Neural crest cell (in vitro differentiated cells): Measurements from ENCODE around the gene FAR1. TPM values are rescaled to one million over a fixed set of nuclear protein-coding genes. Genes with fewer than 3 reads are reported as not detected.

Experiments
- DNase-seq: peaks from one replicate; pipeline ENCODE4 v3.0.0; 2021; ENCODE audit warnings: low read depth, mixed read lengths, low spot score
- H3K27ac Mint-ChIP-seq: one replicate; pipeline ENCODE4 v1.8.0; 2021; ENCODE audit warnings: mild to moderate bottlenecking, mixed read lengths; ENCODE audit not compliant: unreplicated experiment
- H3K27me3 Mint-ChIP-seq: 2 replicates; pipeline ENCODE4 v1.8.0; 2021; ENCODE audit warnings: low read depth, mild to moderate bottlenecking, mixed read lengths
- H3K36me3 Mint-ChIP-seq: 2 replicates; pipeline ENCODE4 v1.8.0; 2021; ENCODE audit warnings: low read depth, mild to moderate bottlenecking, mixed read lengths
- H3K4me1 Mint-ChIP-seq: 2 replicates; pipeline ENCODE4 v1.8.0; 2021; ENCODE audit warnings: mixed read lengths
- H3K4me3 Mint-ChIP-seq: one replicate; pipeline ENCODE4 v1.8.0; 2021; ENCODE audit warnings: mild to moderate bottlenecking, mixed read lengths
- H3K9me3 Mint-ChIP-seq: 2 replicates; pipeline ENCODE4 v1.8.0; 2021; ENCODE audit warnings: mixed read lengths
- total RNA-seq: library from RNA; stranded (reverse); gene quantifications from 2 replicates; pipeline ENCODE4 v1.2.1, GENCODE V29; 2021
- TF ChIP-seq, protein P1 (sequence below): fragments of 200-600 bp; sonication (generic); conservative IDR thresholded peaks from 2 replicates; pipeline ENCODE4 v1.5.0; 2021; ENCODE audit warnings: antibody characterized with exemption, mild to moderate bottlenecking

The FAR1 gene
- total RNA-seq, 1 donor from 2014 or later, result 60.8 TPM

DNA sequence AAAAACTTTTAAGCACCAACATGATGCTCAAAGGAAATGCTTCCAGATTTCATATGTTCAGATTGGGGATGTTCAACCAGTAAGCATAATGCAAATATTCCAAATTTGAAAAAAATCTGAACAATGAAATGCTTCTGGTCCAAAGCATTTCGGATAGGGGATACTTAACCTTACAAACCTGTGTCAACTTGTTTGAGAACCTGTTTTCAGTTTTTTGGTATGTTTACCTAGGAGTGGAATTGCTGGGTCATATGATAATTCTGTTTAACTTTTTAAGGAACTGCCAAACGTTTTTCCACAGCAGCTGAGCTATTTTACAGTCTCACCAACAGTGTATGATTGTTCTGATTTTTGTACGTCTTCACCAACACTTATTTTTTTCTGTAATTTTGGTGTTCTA is 23.7 kb downstream of the FAR1 start:
- Mint-ChIP-seq H3K4me3 (no peak overlapping the region), H3K4me1 (peaks cover 9% of the 10 kb centered on the region), H3K27me3 (no peaks in the 10 kb centered on the region), H3K36me3 (peaks cover 17% of the 10 kb centered on the region), H3K9me3 (peaks cover 8% of the 10 kb centered on the region), H3K27ac (no peak overlapping the region)
- no peak for DNase-seq
- TF ChIP-seq, protein P1, sequence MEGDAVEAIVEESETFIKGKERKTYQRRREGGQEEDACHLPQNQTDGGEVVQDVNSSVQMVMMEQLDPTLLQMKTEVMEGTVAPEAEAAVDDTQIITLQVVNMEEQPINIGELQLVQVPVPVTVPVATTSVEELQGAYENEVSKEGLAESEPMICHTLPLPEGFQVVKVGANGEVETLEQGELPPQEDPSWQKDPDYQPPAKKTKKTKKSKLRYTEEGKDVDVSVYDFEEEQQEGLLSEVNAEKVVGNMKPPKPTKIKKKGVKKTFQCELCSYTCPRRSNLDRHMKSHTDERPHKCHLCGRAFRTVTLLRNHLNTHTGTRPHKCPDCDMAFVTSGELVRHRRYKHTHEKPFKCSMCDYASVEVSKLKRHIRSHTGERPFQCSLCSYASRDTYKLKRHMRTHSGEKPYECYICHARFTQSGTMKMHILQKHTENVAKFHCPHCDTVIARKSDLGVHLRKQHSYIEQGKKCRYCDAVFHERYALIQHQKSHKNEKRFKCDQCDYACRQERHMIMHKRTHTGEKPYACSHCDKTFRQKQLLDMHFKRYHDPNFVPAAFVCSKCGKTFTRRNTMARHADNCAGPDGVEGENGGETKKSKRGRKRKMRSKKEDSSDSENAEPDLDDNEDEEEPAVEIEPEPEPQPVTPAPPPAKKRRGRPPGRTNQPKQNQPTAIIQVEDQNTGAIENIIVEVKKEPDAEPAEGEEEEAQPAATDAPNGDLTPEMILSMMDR, result no peak

DNA sequence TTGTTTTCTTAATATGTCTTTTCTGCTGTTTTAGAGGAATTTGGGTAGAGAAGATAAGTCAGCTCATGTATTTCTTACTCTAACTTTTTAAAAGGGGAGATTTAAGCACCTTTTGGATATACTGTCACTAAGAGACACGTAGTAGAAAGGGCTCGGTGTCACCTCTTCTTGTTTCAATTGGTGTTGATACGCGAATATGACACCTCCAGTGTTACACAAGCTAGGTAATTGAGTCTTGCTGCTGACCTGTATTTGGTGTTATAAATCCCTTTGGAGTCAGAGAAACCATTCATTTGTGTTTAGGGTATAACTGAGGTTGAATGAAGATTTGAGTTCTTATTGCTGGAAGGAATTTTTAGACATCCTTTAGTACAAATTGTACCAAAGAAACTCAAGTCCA is 25.6 kb downstream of the FAR1 start:
- TF ChIP-seq, protein P1, result no peak
- Mint-ChIP-seq H3K9me3 (peaks cover 8% of the 10 kb centered on the region), H3K27ac (no peak overlapping the region), H3K4me3 (no peak overlapping the region), H3K4me1 (peaks cover 9% of the 10 kb centered on the region), H3K27me3 (no peaks in the 10 kb centered on the region), H3K36me3 (peaks cover 17% of the 10 kb centered on the region)
- DNase-seq, result no peak

DNA sequence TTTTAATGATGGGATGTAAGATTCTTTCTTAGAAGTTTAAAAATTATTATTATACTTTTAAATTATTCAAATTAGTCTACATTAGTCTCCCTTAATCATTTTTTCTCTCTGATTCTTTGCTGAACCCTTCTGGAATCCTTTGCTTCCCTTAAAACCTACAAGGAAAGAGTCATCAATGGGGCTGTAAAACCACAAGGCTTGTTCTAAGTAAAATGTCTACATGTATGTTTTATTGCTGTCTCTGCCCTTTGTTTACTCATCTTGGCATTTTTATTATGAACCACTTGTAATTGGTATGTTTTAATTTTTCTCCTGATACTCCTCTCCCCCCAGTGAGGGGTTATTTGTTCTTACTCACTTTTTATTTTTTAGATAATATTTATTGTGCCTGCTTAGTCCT is 27.4 kb downstream of the FAR1 start:
- TF ChIP-seq, protein P1, result no peak
- Mint-ChIP-seq H3K27me3 (no peaks in the 10 kb centered on the region), H3K9me3 (no peaks in the 10 kb centered on the region)

DNA sequence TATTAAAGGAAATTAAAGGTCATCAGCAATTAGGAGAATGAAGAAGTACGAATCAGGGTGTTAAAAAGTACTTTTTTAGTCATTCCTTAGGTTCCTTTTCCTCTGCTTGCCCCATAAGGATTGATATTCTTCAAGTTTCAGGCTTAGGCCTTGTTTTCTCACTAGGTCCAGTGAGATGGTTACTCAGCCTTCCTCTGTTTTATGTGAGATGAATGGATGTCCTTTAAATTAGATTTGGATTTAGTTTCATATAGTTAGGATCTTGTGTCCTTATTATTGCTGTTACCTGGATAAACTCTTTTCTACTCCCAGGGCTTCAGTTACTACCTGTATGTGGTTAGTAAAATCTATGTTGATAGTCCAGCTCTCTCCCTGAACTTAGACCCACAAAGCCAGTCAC is 29.2 kb downstream of the FAR1 start:
- no peaks in the 10 kb centered on the region for H3K27me3 Mint-ChIP-seq
- peaks cover 9% of the 10 kb centered on the region for H3K4me1 Mint-ChIP-seq

More for the DNA sequence above, 27.4 kb downstream of the FAR1 start:
- Mint-ChIP-seq H3K4me3 (no peak overlapping the region), H3K36me3 (peaks cover 6% of the 10 kb centered on the region), H3K4me1 (peaks cover 9% of the 10 kb centered on the region), H3K27ac (no peak overlapping the region)
- DNase-seq, result no peak

DNA sequence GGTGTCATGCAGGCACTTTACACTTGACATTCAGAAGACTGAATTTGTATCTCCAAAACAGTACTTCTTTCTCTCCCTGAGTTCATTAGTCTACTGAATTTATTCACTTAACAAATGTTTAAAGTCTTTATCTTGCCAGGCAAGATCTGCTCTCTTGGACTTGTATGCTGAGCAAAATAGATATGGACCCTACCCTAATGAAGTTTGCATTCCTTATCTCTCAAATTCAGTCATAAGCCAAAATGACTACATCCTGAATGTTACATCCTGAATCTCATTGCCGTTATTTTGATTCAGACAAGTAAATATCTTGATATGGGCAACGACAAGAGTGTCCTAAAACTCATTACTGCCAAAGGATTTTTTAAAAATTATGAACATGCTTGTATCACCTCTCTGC is 29.7 kb downstream of the FAR1 start:
- Mint-ChIP-seq H3K9me3 (no peaks in the 10 kb centered on the region), H3K27me3 (no peaks in the 10 kb centered on the region), H3K36me3 (peaks cover 9% of the 10 kb centered on the region), H3K4me3 (no peak overlapping the region), H3K4me1 (peaks cover 4% of the 10 kb centered on the region), H3K27ac (no peak overlapping the region)
- TF ChIP-seq, protein P1, result no peak
- DNase-seq, result no peak

More for the DNA sequence above, 29.2 kb downstream of the FAR1 start:
- no peak for DNase-seq
- Mint-ChIP-seq H3K4me3 (no peak overlapping the region), H3K9me3 (no peaks in the 10 kb centered on the region), H3K27ac (no peak overlapping the region), H3K36me3 (peaks cover 7% of the 10 kb centered on the region)
- TF ChIP-seq, protein P1, result no peak

DNA sequence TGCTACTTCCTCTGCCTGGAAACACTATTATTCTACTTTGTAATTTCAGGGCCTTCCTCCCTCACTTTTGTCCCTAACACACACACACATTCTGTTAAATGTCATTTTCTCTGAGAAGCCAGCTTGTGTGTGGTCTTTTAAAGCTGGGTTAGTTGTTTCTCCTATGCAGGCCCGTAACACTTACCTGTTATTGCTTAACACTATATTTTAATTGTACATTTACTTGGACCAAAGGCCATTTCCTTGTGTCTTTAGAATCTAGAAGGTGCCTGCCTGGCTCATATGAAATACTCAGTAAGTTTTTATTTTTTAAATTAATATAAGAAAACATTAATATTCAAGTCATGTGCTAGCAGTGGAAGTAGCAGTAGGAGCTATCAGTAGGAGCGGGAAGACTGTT is 30.6 kb downstream of the FAR1 start:
- Mint-ChIP-seq H3K27ac (no peak overlapping the region), H3K36me3 (peaks cover 16% of the 10 kb centered on the region), H3K4me1 (peaks cover 2% of the 10 kb centered on the region)

More for the DNA sequence above, 30.6 kb downstream of the FAR1 start:
- no peak for DNase-seq
- Mint-ChIP-seq H3K9me3 (no peaks in the 10 kb centered on the region), H3K27me3 (no peaks in the 10 kb centered on the region), H3K4me3 (no peak overlapping the region)
- TF ChIP-seq, protein P1, result no peak
